ENCODE data around the gene RNU2-1. TPM values are rescaled to one million over a fixed set of nuclear protein-coding genes. Genes with fewer than 3 reads are reported as not detected.
A peak's percentile ranks its signal among the peaks of the same experiment; 100 is the strongest.

Gene RNU2-1
- total RNA-seq, 4 donors from 2014 or later, result not detected

DNA sequence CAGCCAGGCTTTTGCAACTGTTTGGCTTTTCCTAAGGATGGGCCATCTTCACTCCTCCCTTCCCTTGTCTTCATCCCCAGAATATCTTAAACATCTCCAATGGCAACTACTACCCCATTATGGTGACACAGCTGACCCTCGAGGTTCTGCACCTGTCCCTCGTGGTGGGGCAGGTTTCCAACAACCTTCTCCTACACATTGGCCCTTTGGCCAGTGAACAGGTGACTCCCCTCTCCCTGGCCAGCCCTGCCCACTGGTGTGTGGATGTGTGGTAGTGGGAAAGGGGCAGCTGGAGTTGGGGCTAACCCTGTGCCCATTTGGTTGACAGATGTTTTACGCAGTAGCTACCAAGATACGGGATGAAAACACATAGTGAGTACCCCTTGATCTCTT lies 17.4 kb downstream of the RNU2-1 start:
- Histone ChIP-seq H3K4me3 (no peak overlapping the region), H3K27me3 (no peaks in the 10 kb centered on the region), H3K27ac (no peak overlapping the region), H3K9me3 (no peaks in the 10 kb centered on the region), H3K36me3 (peaks cover 0 to 30% of the 10 kb centered on the region in 2 donors), H3K4me1 (peaks cover 0 to 29% (median 0%) of the 10 kb centered on the region in 3 donors)
- WGBS, 2 donors (ENCODE audit: low coverage in 1 of 2), result 57% methylated on average over 2 of the region's 4 CpGs; no CpG with 5 or more reads in 1 of the 2 donors
- TF ChIP-seq POLR2AphosphoS5 (IDR thresholded peaks at IDR 0.05) (no peak), POLR2A (IDR thresholded peaks at IDR 0.05) (no peak), EP300 (IDR thresholded peaks at IDR 0.05) (no peak)
- TF ChIP-seq, protein P1, sequence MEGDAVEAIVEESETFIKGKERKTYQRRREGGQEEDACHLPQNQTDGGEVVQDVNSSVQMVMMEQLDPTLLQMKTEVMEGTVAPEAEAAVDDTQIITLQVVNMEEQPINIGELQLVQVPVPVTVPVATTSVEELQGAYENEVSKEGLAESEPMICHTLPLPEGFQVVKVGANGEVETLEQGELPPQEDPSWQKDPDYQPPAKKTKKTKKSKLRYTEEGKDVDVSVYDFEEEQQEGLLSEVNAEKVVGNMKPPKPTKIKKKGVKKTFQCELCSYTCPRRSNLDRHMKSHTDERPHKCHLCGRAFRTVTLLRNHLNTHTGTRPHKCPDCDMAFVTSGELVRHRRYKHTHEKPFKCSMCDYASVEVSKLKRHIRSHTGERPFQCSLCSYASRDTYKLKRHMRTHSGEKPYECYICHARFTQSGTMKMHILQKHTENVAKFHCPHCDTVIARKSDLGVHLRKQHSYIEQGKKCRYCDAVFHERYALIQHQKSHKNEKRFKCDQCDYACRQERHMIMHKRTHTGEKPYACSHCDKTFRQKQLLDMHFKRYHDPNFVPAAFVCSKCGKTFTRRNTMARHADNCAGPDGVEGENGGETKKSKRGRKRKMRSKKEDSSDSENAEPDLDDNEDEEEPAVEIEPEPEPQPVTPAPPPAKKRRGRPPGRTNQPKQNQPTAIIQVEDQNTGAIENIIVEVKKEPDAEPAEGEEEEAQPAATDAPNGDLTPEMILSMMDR (IDR thresholded peaks at IDR 0.05), result no peak
- no peak for ATAC-seq

DNA sequence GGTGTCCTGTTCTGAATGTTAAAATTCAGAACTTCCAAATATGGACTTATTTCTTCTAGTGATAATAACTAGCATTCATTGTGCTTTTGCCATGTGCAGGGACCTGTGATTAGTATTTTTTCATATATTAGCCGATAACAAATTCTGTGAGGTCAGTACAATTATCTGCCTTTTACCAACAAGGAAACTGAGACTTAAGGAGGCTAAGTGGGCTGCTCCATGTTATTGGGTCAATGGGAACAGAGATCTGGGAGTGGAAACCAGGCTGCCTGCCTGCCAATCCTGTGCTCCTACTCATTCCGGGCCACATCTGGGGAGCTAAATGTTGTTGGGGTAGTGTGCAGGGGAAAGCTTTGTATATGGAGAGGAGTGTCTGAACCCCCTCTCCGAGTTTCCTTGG lies 18.4 kb downstream of the RNU2-1 start:
- no peak for ATAC-seq
- Histone ChIP-seq H3K4me1 (peaks cover 0 to 35% (median 0%) of the 10 kb centered on the region in 3 donors), H3K9me3 (no peaks in the 10 kb centered on the region), H3K27me3 (no peaks in the 10 kb centered on the region), H3K27ac (no peak overlapping the region), H3K36me3 (peaks cover 0 to 32% of the 10 kb centered on the region in 2 donors), H3K4me3 (no peak overlapping the region)
- TF ChIP-seq EP300 (IDR thresholded peaks at IDR 0.05), result no peak
- no peak for TF ChIP-seq POLR2A (IDR thresholded peaks at IDR 0.05)
- no peak for TF ChIP-seq POLR2AphosphoS5 (IDR thresholded peaks at IDR 0.05)
- TF ChIP-seq, protein P1 (IDR thresholded peaks at IDR 0.05), result no peak
- 82 to 93% methylated on average over 3 of the region's 3 CpGs for WGBS, 2 donors (ENCODE audit: low coverage in 1 of 2)

DNA sequence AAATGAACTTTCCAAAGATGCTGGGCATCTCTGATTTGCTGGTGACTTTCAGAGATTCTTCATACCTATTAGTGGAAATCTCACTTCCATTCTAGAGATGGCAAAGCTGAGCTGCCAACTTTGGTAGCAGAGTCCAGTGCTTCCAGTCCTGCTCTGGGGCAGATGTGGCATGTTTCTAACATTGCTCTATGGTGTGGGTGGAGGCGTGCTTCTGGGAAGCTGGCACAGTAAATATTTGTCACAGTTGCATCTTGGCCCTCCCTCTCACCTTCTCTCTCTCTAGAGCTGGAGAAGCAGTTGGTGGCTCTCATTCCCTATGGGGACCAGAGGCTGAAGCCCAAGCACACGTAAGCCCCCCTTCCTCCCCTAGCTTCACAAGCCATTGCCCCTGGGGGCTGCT lies 20.2 kb downstream of the RNU2-1 start:
- TF ChIP-seq POLR2AphosphoS5 (IDR thresholded peaks at IDR 0.05) (no peak), EP300 (IDR thresholded peaks at IDR 0.05) (no peak), POLR2A (IDR thresholded peaks at IDR 0.05) (no peak)
- TF ChIP-seq, protein P1 (IDR thresholded peaks at IDR 0.05), result no peak
- H3K4me3 ChIP-seq, result no peak overlapping the region
- 67 to 88% methylated on average over 1 of the region's 2 CpGs for WGBS, 2 donors (ENCODE audit: low coverage in 1 of 2)
- H3K9me3 ChIP-seq, result no peaks in the 10 kb centered on the region
- H3K27me3 ChIP-seq, result no peaks in the 10 kb centered on the region
- H3K36me3 ChIP-seq, result peaks cover 0 to 50% of the 10 kb centered on the region in 2 donors
- no peak for ATAC-seq
- H3K27ac ChIP-seq, result no peak overlapping the region
- H3K4me1 ChIP-seq, result peaks cover 0 to 28% (median 0%) of the 10 kb centered on the region in 3 donors

DNA sequence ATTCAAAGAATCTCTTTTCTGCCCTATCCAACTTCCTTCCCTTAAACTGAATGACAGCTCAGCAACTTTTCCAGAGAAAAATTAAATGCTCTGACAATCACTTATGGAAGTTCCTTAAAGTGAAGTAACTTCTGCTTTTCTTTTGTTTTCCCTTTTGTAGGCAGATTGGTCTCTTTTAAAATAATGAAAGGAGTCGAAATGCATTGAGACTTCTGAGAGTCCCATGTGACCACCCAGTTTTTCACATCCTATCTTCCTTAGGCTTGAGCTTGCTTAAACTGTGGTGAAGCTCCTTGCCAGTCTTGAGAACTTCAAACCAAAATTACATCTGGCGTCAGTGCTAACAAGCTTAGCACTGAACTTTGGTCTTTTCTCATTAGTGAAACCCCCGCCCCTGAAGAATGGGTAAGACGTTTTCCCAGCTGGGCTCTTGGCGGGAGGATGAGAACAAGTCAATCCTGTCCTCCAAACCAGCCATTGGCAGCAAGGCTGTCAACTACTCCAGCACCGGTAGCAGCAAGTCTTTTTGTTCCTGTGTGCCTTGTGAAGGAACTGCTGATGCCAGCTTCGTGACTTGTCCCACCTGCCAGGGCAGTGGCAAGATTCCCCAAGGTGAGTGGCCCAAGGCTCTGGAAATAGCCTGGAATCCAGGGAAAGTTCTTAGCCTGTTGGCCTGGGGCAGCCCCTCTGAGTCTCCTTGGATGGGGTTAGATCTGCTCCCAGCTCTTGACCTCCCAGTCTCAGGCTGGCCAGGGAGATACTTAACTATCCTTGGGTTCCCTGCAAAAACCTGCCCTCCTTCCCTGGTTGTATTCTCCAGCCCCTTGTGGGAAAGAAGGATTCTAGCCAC lies 20.9 kb downstream of the RNU2-1 start:
- H3K27me3 ChIP-seq, result no peaks in the 10 kb centered on the region
- no peaks in the 10 kb centered on the region for H3K9me3 ChIP-seq
- 0 to 71% methylated on average over 1 to 2 of the region's 7 CpGs for WGBS, 2 donors (ENCODE audit: low coverage in 1 of 2)
- peaks cover 0 to 53% of the 10 kb centered on the region in 2 donors for H3K36me3 ChIP-seq
- no peak for TF ChIP-seq POLR2A (IDR thresholded peaks at IDR 0.05)
- H3K4me3 ChIP-seq, result peak overlapping the region in 1 of 2 donors; percentile 63
- no peak for ATAC-seq
- peak overlapping the region in 2 of 4 donors; percentile 81 to 84 for H3K27ac ChIP-seq
- H3K4me1 ChIP-seq, result peaks cover 0 to 28% (median 0%) of the 10 kb centered on the region in 3 donors

DNA sequence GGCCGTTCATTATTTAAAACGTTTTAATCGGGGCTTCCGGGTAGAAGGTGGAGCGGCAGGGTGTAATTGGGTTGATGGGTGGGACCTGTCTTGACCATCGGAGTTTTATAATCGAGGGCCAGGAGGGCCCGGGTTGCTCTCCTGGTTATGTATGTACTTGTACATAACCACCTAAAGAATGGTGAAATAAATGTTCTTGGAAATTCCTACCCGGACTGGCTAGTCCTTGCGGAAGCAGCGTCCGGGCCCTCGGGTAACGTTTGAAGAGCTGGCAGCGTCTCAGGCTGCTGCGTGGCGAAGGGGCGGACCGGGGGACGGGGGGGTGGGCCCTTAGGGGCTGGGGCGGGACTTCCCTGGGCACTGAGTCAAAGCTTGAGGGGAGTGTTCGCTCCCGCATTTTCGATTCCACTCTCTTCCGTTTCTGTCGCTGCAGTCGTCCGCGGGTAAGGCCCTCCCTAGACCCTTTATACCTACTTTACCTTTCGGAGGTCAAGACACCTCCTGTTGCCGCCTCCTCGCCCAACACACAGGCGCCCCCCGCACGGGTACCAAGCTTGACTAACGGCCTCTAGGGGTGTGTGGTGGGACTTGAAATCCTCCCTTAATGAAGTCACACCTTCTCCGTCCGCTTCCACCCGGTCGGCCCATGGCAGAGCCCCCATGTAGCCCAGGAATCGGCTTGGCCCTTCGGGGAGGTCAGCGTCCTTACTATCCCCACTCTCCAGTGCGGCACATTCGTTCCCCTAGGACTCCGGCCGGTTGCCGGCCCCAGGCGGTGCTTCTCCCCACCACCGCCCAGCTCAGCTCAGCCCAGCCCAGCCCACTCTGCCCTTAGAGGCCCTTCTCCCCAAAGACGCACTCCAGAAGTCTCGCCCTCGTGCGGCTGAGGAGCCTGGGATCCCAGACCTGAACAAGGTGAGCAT lies 22.0 kb downstream of the RNU2-1 start, which contains the start of gene TMEM106A:
Gene TMEM106A, plus strand, starts transcription at position 396 of the 923 bp plus-strand sequence. CDS start 1,167 bp downstream, outside the sequence.
- Histone ChIP-seq H3K9me3 (no peaks in the 10 kb centered on the region), H3K4me3 (peak within 1 kb of the TSS; percentile 61 to 63), H3K27ac (peak within 1 kb of the TSS; percentile 48 to 84 (median 81)), H3K36me3 (peaks cover 0 to 53% of the 10 kb centered on the region in 2 donors), H3K27me3 (no peaks in the 10 kb centered on the region), H3K4me1 (peaks cover 0 to 28% (median 0%) of the 10 kb centered on the region in 3 donors)
- TF ChIP-seq POLR2AphosphoS5 (IDR thresholded peaks at IDR 0.05), result peak; percentile 63
- peak; percentile 11 to 56 for TF ChIP-seq POLR2A (IDR thresholded peaks at IDR 0.05)
- TF ChIP-seq, protein P1 (IDR thresholded peaks at IDR 0.05), result peak in 3 of 4 experiments; percentile 47 to 61 (median 51)
- TF ChIP-seq EP300 (IDR thresholded peaks at IDR 0.05), result no peak
- WGBS, 2 donors (ENCODE audit: low coverage in 1 of 2), result 0 to 1% methylated on average over 10 to 24 of the region's 54 CpGs
- peak; percentile 91 for ATAC-seq
